GM12873 (cell line): ENCODE data around the gene NDUFV3.

ENCODE experiments used
- TF ChIP-seq, protein P1 (sequence below): IDR thresholded peaks from 2 replicates; pipeline ENCODE4 v1.5.1; 2012; ENCODE audit warnings: low read depth, mild to moderate bottlenecking, moderate library complexity, low read length, control low read depth; ENCODE audit not compliant: insufficient read depth; ENCODE audit errors: missing control alignments

The NDUFV3 gene

DNA sequence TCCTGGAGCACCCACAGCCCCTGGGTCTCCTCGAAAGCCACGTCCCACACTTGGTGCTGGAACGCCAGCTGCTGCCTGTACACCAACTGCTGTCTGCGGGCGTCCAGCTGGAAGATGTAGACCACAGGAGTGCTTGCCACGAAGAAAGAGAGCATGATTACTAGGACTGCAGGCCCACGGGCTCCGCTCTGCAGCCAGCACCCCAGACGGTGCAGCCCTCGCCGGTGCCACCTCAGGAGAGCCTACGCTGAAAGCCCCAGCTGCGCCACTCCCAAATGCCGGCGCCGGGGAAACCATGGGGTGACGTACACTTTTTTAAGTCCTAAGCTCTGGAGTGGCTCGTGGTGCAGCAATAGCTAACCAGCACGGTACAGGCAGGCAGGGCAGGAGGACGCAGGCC lies 39.5 kb upstream of the NDUFV3 start:
- TF ChIP-seq, protein P1, sequence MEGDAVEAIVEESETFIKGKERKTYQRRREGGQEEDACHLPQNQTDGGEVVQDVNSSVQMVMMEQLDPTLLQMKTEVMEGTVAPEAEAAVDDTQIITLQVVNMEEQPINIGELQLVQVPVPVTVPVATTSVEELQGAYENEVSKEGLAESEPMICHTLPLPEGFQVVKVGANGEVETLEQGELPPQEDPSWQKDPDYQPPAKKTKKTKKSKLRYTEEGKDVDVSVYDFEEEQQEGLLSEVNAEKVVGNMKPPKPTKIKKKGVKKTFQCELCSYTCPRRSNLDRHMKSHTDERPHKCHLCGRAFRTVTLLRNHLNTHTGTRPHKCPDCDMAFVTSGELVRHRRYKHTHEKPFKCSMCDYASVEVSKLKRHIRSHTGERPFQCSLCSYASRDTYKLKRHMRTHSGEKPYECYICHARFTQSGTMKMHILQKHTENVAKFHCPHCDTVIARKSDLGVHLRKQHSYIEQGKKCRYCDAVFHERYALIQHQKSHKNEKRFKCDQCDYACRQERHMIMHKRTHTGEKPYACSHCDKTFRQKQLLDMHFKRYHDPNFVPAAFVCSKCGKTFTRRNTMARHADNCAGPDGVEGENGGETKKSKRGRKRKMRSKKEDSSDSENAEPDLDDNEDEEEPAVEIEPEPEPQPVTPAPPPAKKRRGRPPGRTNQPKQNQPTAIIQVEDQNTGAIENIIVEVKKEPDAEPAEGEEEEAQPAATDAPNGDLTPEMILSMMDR = no peak

DNA sequence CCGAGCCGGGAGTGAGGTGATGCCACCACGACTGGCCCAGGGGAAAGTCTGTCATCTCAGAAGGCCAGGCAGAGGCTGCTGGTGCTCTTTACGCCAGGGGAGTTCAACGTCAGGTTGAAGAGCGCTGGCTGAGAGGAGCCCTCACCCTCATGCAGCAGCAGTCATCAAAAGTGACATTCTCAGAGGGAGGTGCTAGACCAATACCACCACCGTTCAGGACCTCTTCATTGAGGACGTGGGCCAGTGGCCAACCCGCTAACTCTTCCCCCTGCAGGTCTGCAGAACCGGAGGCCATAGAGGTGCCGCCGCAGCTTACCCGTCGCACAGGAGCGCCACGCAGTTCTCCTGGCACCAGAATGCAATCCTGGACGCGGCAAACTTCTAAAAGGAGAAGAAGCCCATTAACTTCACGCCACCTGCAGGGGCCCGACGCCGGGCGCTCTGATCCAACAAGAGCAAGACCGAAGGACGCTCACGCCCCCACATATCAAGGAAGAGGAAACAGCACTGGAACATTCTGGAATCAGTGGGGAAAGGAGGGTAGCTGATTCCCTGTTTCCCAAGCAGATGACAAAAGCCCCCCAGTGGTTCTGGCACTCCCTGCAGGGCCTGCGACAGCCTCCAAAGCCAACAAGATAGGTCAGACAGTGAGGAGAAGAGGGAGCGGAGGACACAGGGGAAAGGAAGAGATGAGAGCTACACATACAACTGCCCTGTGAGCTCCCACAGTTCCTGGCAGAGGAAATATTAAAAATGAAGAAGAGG lies 38.7 kb upstream of the NDUFV3 start:
- TF ChIP-seq, protein P1 = no peak

DNA sequence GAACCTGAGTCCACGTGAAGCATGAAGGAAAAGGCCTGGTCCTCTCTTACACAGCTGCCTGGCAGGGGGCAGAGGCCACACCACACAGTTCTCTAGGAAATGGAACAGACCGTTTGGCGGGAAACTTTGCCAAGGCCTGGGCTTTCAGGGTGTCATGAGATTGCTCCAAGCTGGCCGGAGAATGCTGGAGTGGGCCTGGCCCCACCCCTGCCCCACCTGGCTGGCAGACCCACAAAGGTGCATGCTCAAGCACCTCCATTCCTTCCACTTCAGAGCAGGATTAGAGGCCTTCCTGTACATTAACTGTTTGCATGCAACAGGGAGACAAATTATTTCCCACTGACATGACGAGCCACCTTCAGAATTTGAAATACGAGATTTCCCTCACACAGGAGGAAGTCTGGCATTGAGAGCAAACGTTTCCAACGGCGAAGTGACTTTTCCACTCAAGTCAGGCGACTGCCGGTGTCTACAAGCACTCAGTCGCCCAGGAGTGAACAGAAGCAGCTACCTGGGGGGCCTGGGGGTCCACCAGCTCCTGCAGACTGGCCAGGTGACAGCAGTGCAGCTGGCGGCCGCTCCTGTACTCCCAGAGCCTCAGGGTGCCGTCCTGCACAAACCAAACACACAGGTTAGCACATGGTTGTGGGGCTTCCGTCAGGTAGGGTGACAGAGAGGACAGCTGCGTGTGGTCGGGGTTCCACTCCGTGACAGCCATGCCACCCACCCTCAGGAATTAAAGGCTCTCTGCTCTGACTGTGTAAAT lies 37.8 kb upstream of the NDUFV3 start:
- TF ChIP-seq, protein P1 = no peak

DNA sequence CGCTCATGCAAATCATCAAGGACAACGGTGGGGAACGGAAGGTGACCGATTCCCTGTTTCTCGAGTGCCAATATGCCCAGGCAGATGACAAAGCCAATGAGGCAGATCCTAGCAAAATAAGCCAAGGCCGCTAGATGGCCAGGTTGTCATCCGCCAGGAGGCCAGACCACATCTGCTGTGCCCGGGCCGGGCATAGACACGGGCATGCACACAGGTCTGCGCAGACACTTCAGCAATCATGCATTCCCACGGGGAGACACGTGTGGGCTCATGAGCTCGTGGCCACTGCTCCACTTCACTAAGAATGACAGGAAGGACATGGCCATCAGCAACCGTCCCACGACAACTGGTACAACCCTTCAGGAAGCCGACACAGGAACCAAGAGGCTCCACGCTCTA lies 37.2 kb upstream of the NDUFV3 start:
- TF ChIP-seq, protein P1 = no peak

DNA sequence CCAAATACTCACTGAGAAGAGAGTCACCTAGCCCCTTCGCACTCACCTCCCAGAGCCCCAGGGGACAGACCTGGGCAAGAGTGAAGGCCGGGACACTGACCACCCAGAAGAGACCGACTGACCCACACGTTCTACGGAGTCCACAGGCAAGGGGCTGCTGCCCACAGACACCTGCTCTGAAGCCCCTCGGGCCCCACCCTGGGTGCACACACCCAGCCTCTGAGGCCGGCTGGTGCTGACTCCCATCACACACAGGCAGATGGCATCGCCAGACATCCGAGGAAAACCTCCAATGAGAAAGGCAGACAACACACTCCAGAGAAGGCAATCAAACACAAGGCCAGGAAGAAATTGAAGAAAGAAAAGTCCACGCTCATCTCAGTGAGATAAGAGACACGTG lies 35.9 kb upstream of the NDUFV3 start:
- TF ChIP-seq, protein P1 = no peak

DNA sequence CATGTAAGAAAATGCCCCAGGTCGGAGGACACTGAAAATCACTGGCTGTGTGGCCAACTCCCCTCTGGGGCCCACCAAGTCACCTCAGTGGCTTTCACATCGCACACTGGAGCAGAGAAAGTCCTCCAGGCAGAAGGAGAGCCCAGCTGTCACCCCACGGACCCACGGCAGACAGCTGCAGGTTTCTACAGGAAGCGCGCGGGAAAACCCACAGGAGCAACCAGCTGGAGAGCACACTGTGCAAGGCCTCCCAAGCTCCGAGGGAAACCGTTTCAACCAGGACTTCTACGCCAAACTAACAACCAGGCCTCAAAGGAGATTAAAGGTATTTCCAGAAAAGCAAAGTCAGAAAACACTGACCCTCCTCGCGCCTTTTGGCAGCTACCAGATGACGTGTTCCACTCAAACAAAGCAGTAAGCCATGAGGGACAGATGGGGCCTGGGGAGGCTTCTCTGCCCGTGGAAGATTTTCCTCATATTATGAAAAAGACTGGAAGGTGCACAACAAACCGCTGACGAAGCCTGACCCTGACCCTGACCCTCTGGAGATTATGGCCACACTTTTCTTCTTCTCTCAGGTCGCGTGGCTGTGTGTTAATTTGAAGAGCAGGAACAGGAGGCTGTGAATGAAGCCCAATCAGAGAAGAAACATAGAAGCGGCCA lies 34.8 kb upstream of the NDUFV3 start:
- TF ChIP-seq, protein P1 = no peak
